ENCODE measurements around the gene KAT8. TPM values are rescaled to one million over a fixed set of nuclear protein-coding genes. Genes with fewer than 3 reads are reported as not detected.

Gene KAT8
- total RNA-seq, 1 donor: 31.8 TPM

- no peak overlapping the region for H2AFZ ChIP-seq (ENCODE audit: low read length)
- peak; percentile 39 for DNase-seq (ENCODE audit: insufficient read length, low spot score, missing footprints)
- H3K4me3 ChIP-seq (ENCODE audit: insufficient read depth, low read length): no peak overlapping the region
- TF ChIP-seq, protein P1, sequence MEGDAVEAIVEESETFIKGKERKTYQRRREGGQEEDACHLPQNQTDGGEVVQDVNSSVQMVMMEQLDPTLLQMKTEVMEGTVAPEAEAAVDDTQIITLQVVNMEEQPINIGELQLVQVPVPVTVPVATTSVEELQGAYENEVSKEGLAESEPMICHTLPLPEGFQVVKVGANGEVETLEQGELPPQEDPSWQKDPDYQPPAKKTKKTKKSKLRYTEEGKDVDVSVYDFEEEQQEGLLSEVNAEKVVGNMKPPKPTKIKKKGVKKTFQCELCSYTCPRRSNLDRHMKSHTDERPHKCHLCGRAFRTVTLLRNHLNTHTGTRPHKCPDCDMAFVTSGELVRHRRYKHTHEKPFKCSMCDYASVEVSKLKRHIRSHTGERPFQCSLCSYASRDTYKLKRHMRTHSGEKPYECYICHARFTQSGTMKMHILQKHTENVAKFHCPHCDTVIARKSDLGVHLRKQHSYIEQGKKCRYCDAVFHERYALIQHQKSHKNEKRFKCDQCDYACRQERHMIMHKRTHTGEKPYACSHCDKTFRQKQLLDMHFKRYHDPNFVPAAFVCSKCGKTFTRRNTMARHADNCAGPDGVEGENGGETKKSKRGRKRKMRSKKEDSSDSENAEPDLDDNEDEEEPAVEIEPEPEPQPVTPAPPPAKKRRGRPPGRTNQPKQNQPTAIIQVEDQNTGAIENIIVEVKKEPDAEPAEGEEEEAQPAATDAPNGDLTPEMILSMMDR (IDR thresholded peaks at IDR 0.05; ENCODE audit: extremely low read depth, low read depth, low read length): no peak
- peaks cover 50% of the 10 kb centered on the region for H3K79me2 ChIP-seq (ENCODE audit: insufficient read depth, low read length)
- no peak overlapping the region for H3K4me2 ChIP-seq (ENCODE audit: insufficient read depth, low read length)
- H3K27me3 ChIP-seq (ENCODE audit: insufficient read depth, low read length): no peaks in the 10 kb centered on the region
- H3K27ac ChIP-seq (ENCODE audit: low read depth, low read length): no peak overlapping the region
- H3K36me3 ChIP-seq (ENCODE audit: insufficient read depth, low read length): peaks cover 30% of the 10 kb centered on the region
- peaks cover 20% of the 10 kb centered on the region for H3K4me1 ChIP-seq (ENCODE audit: insufficient read depth, low read length)
- peaks cover 6% of the 10 kb centered on the region for H4K20me1 ChIP-seq (ENCODE audit: insufficient read depth, low read length)
- H3K9me3 ChIP-seq (ENCODE audit: low read depth, low read length): no peaks in the 10 kb centered on the region
Observed at GRCh38 chr16:31087971-31088370, 29.5 kb upstream of the KAT8 start.

GRCh38 chr16:31088459-31089183 is 28.8 kb upstream of the KAT8 start, which contains the start of gene PRSS53:
TSS of gene PRSS53 (minus strand) at chr16:31088943. CDS start at chr16:31088809, 134 bp downstream.
- Histone ChIP-seq H3K79me2 (ENCODE audit: insufficient read depth, low read length) (peaks cover 48% of the 10 kb centered on the region), H3K4me2 (ENCODE audit: insufficient read depth, low read length) (no peak within 1 kb of the TSS), H2AFZ (ENCODE audit: low read length) (no peak within 1 kb of the TSS), H3K27ac (ENCODE audit: low read depth, low read length) (no peak within 1 kb of the TSS), H4K20me1 (ENCODE audit: insufficient read depth, low read length) (peaks cover 6% of the 10 kb centered on the region), H3K36me3 (ENCODE audit: insufficient read depth, low read length) (peaks cover 30% of the 10 kb centered on the region), H3K4me3 (ENCODE audit: insufficient read depth, low read length) (no peak within 1 kb of the TSS), H3K4me1 (ENCODE audit: insufficient read depth, low read length) (peaks cover 24% of the 10 kb centered on the region), H3K27me3 (ENCODE audit: insufficient read depth, low read length) (no peaks in the 10 kb centered on the region), H3K9me3 (ENCODE audit: low read depth, low read length) (no peaks in the 10 kb centered on the region)
- DNase-seq (ENCODE audit: insufficient read length, low spot score, missing footprints): peak; percentile 44
- TF ChIP-seq, protein P1 (IDR thresholded peaks at IDR 0.05; ENCODE audit: extremely low read depth, low read depth, low read length): no peak

DNA sequence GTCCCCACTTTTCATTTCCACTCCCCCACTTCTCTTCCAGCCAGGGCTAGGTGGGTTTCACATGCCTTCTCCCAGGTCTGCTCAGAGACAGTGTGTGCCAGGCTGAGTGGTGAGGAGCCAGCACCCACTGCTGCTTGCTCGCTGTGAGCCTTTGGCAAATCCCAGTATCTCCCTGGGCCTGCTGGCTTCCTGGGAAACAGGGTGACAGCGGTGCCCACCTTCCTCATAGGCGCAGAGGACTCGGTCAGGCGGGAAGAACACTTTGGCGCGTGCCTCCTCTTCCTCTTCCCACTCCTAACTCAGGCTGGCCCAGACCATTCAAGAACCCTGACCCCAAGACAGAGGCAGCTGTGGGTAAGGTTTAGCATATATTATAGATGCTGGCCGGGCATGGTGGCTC is 28.3 kb upstream of the KAT8 start:
- no peak overlapping the region for H3K4me3 ChIP-seq (ENCODE audit: insufficient read depth, low read length)
- peaks cover 26% of the 10 kb centered on the region for H3K36me3 ChIP-seq (ENCODE audit: insufficient read depth, low read length)
- H3K4me1 ChIP-seq (ENCODE audit: insufficient read depth, low read length): peaks cover 24% of the 10 kb centered on the region
- H3K9me3 ChIP-seq (ENCODE audit: low read depth, low read length): no peaks in the 10 kb centered on the region
- H3K79me2 ChIP-seq (ENCODE audit: insufficient read depth, low read length): peaks cover 53% of the 10 kb centered on the region
- H3K4me2 ChIP-seq (ENCODE audit: insufficient read depth, low read length): no peak overlapping the region
- no peak overlapping the region for H3K27ac ChIP-seq (ENCODE audit: low read depth, low read length)
- peaks cover 6% of the 10 kb centered on the region for H4K20me1 ChIP-seq (ENCODE audit: insufficient read depth, low read length)
- no peak overlapping the region for H2AFZ ChIP-seq (ENCODE audit: low read length)
- peak; percentile 79 for DNase-seq (ENCODE audit: insufficient read length, low spot score, missing footprints)
- TF ChIP-seq, protein P1 (IDR thresholded peaks at IDR 0.05; ENCODE audit: extremely low read depth, low read depth, low read length): no peak
- H3K27me3 ChIP-seq (ENCODE audit: insufficient read depth, low read length): no peaks in the 10 kb centered on the region

DNA sequence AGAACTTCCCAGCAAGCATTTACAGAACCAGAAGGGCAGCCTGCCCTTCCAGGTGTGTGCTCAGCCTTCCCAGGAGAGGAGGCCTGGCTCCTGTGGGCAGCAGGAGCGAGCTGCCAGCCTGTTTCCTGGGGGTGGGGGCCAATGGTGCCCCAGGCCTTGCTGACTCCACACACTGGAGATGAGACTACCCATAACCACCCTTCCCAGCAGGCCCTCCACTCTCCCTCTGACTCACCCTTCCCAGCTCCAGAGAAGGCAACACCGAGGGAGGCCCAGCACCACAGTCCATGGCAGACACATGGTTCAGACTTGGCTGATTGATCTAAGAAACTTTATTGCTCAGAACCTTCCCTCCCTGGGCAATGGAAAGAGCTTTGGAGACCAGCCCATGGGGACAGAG is 26.9 kb upstream of the KAT8 start:
- Histone ChIP-seq H3K9me3 (ENCODE audit: low read depth, low read length) (no peaks in the 10 kb centered on the region), H3K36me3 (ENCODE audit: insufficient read depth, low read length) (peaks cover 26% of the 10 kb centered on the region), H3K4me2 (ENCODE audit: insufficient read depth, low read length) (no peak overlapping the region), H3K27ac (ENCODE audit: low read depth, low read length) (peak overlapping the region; percentile 61), H3K27me3 (ENCODE audit: insufficient read depth, low read length) (no peaks in the 10 kb centered on the region), H4K20me1 (ENCODE audit: insufficient read depth, low read length) (peaks cover 6% of the 10 kb centered on the region), H3K4me3 (ENCODE audit: insufficient read depth, low read length) (no peak overlapping the region), H3K79me2 (ENCODE audit: insufficient read depth, low read length) (peaks cover 56% of the 10 kb centered on the region), H2AFZ (ENCODE audit: low read length) (no peak overlapping the region), H3K4me1 (ENCODE audit: insufficient read depth, low read length) (peaks cover 28% of the 10 kb centered on the region)
- peak; percentile 95 for DNase-seq (ENCODE audit: insufficient read length, low spot score, missing footprints)
- TF ChIP-seq, protein P1 (IDR thresholded peaks at IDR 0.05; ENCODE audit: extremely low read depth, low read depth, low read length): no peak

All from osteoblast (primary cell).